ENCODE results near the gene FNBP1L.

The FNBP1L gene

GRCh38 chr1:93559695-93560094 lies 111.8 kb downstream of the FNBP1L start:
- Histone ChIP-seq H3K36me3 (ENCODE audit: control insufficient read depth, insufficient read depth, low read length) (no peaks in the 10 kb centered on the region), H3K9me3 (ENCODE audit: control insufficient read depth, insufficient read depth, low read length) (no peaks in the 10 kb centered on the region), H3K4me1 (ENCODE audit: control insufficient read depth, insufficient read depth, low read length) (no peaks in the 10 kb centered on the region), H3K27me3 (ENCODE audit: control insufficient read depth, insufficient read depth, low read length) (no peaks in the 10 kb centered on the region), H3K9ac (ENCODE audit: low read depth, low read length) (no peak overlapping the region), H3K4me3 (ENCODE audit: low read depth, low read length) (no peak overlapping the region)

GRCh38 chr1:93565496-93566206 lies 117.7 kb downstream of the FNBP1L start:
- Histone ChIP-seq H3K4me3 (ENCODE audit: low read depth, low read length) (no peak overlapping the region), H3K9me3 (ENCODE audit: control insufficient read depth, insufficient read depth, low read length) (no peaks in the 10 kb centered on the region), H3K36me3 (ENCODE audit: control insufficient read depth, insufficient read depth, low read length) (peaks cover 7% of the 10 kb centered on the region)

GRCh38 chr1:93566227-93566626 lies 118.3 kb downstream of the FNBP1L start:
- no peaks in the 10 kb centered on the region for H3K9me3 ChIP-seq (ENCODE audit: control insufficient read depth, insufficient read depth, low read length)
- H3K4me3 ChIP-seq (ENCODE audit: low read depth, low read length): no peak overlapping the region
- H3K36me3 ChIP-seq (ENCODE audit: control insufficient read depth, insufficient read depth, low read length): peaks cover 7% of the 10 kb centered on the region

More at GRCh38 chr1:93565496-93566206, 117.7 kb downstream of the FNBP1L start:
- Histone ChIP-seq H3K27me3 (ENCODE audit: control insufficient read depth, insufficient read depth, low read length) (no peaks in the 10 kb centered on the region), H3K9ac (ENCODE audit: low read depth, low read length) (no peak overlapping the region), H3K4me1 (ENCODE audit: control insufficient read depth, insufficient read depth, low read length) (no peaks in the 10 kb centered on the region)

GRCh38 chr1:93567255-93567918 lies 119.5 kb downstream of the FNBP1L start:
- H3K9ac ChIP-seq (ENCODE audit: low read depth, low read length): no peak overlapping the region
- peaks cover 3% of the 10 kb centered on the region for H3K4me1 ChIP-seq (ENCODE audit: control insufficient read depth, insufficient read depth, low read length)
- no peaks in the 10 kb centered on the region for H3K27me3 ChIP-seq (ENCODE audit: control insufficient read depth, insufficient read depth, low read length)
- no peak overlapping the region for H3K4me3 ChIP-seq (ENCODE audit: low read depth, low read length)
- no peaks in the 10 kb centered on the region for H3K9me3 ChIP-seq (ENCODE audit: control insufficient read depth, insufficient read depth, low read length)
- H3K36me3 ChIP-seq (ENCODE audit: control insufficient read depth, insufficient read depth, low read length): peaks cover 12% of the 10 kb centered on the region

More at GRCh38 chr1:93566227-93566626, 118.3 kb downstream of the FNBP1L start:
- no peak overlapping the region for H3K9ac ChIP-seq (ENCODE audit: low read depth, low read length)
- H3K27me3 ChIP-seq (ENCODE audit: control insufficient read depth, insufficient read depth, low read length): no peaks in the 10 kb centered on the region
- no peaks in the 10 kb centered on the region for H3K4me1 ChIP-seq (ENCODE audit: control insufficient read depth, insufficient read depth, low read length)

- Histone ChIP-seq H3K4me1 (ENCODE audit: control insufficient read depth, insufficient read depth, low read length) (peaks cover 7% of the 10 kb centered on the region), H3K9ac (ENCODE audit: low read depth, low read length) (no peak overlapping the region), H3K27me3 (ENCODE audit: control insufficient read depth, insufficient read depth, low read length) (no peaks in the 10 kb centered on the region), H3K4me3 (ENCODE audit: low read depth, low read length) (no peak overlapping the region), H3K36me3 (ENCODE audit: control insufficient read depth, insufficient read depth, low read length) (peaks cover 12% of the 10 kb centered on the region), H3K9me3 (ENCODE audit: control insufficient read depth, insufficient read depth, low read length) (no peaks in the 10 kb centered on the region)
Observed at GRCh38 chr1:93569489-93569888, 121.6 kb downstream of the FNBP1L start.

GRCh38 chr1:93571623-93572310 lies 123.8 kb downstream of the FNBP1L start:
- no peaks in the 10 kb centered on the region for H3K27me3 ChIP-seq (ENCODE audit: control insufficient read depth, insufficient read depth, low read length)
- peaks cover 7% of the 10 kb centered on the region for H3K4me1 ChIP-seq (ENCODE audit: control insufficient read depth, insufficient read depth, low read length)
- no peak overlapping the region for H3K4me3 ChIP-seq (ENCODE audit: low read depth, low read length)
- no peaks in the 10 kb centered on the region for H3K9me3 ChIP-seq (ENCODE audit: control insufficient read depth, insufficient read depth, low read length)
- H3K9ac ChIP-seq (ENCODE audit: low read depth, low read length): no peak overlapping the region
- H3K36me3 ChIP-seq (ENCODE audit: control insufficient read depth, insufficient read depth, low read length): peaks cover 18% of the 10 kb centered on the region

- no peaks in the 10 kb centered on the region for H3K9me3 ChIP-seq (ENCODE audit: control insufficient read depth, insufficient read depth, low read length)
- peaks cover 15% of the 10 kb centered on the region for H3K36me3 ChIP-seq (ENCODE audit: control insufficient read depth, insufficient read depth, low read length)
- H3K27me3 ChIP-seq (ENCODE audit: control insufficient read depth, insufficient read depth, low read length): no peaks in the 10 kb centered on the region
- H3K9ac ChIP-seq (ENCODE audit: low read depth, low read length): no peak overlapping the region
- H3K4me3 ChIP-seq (ENCODE audit: low read depth, low read length): no peak overlapping the region
- peaks cover 7% of the 10 kb centered on the region for H3K4me1 ChIP-seq (ENCODE audit: control insufficient read depth, insufficient read depth, low read length)
Observed at GRCh38 chr1:93573940-93574469, 126.1 kb downstream of the FNBP1L start.

- peaks cover 7% of the 10 kb centered on the region for H3K4me1 ChIP-seq (ENCODE audit: control insufficient read depth, insufficient read depth, low read length)
- no peak overlapping the region for H3K9ac ChIP-seq (ENCODE audit: low read depth, low read length)
- H3K36me3 ChIP-seq (ENCODE audit: control insufficient read depth, insufficient read depth, low read length): peaks cover 11% of the 10 kb centered on the region
- H3K27me3 ChIP-seq (ENCODE audit: control insufficient read depth, insufficient read depth, low read length): no peaks in the 10 kb centered on the region
- H3K9me3 ChIP-seq (ENCODE audit: control insufficient read depth, insufficient read depth, low read length): no peaks in the 10 kb centered on the region
- H3K4me3 ChIP-seq (ENCODE audit: low read depth, low read length): no peak overlapping the region
Observed at GRCh38 chr1:93574511-93574910, 126.6 kb downstream of the FNBP1L start.

- no peaks in the 10 kb centered on the region for H3K9me3 ChIP-seq (ENCODE audit: control insufficient read depth, insufficient read depth, low read length)
- H3K4me3 ChIP-seq (ENCODE audit: low read depth, low read length): no peak overlapping the region
- H3K9ac ChIP-seq (ENCODE audit: low read depth, low read length): no peak overlapping the region
- H3K27me3 ChIP-seq (ENCODE audit: control insufficient read depth, insufficient read depth, low read length): no peaks in the 10 kb centered on the region
- peaks cover 7% of the 10 kb centered on the region for H3K4me1 ChIP-seq (ENCODE audit: control insufficient read depth, insufficient read depth, low read length)
- H3K36me3 ChIP-seq (ENCODE audit: control insufficient read depth, insufficient read depth, low read length): peaks cover 11% of the 10 kb centered on the region
Observed at GRCh38 chr1:93574991-93575390, 127.1 kb downstream of the FNBP1L start.

GRCh38 chr1:93575621-93576284 lies 127.8 kb downstream of the FNBP1L start:
- no peak overlapping the region for H3K9ac ChIP-seq (ENCODE audit: low read depth, low read length)
- H3K4me3 ChIP-seq (ENCODE audit: low read depth, low read length): no peak overlapping the region
- peaks cover 7% of the 10 kb centered on the region for H3K4me1 ChIP-seq (ENCODE audit: control insufficient read depth, insufficient read depth, low read length)
- no peaks in the 10 kb centered on the region for H3K9me3 ChIP-seq (ENCODE audit: control insufficient read depth, insufficient read depth, low read length)
- H3K27me3 ChIP-seq (ENCODE audit: control insufficient read depth, insufficient read depth, low read length): no peaks in the 10 kb centered on the region
- H3K36me3 ChIP-seq (ENCODE audit: control insufficient read depth, insufficient read depth, low read length): peaks cover 11% of the 10 kb centered on the region

- Histone ChIP-seq H3K36me3 (ENCODE audit: control insufficient read depth, insufficient read depth, low read length) (peaks cover 11% of the 10 kb centered on the region), H3K4me1 (ENCODE audit: control insufficient read depth, insufficient read depth, low read length) (peaks cover 7% of the 10 kb centered on the region), H3K9ac (ENCODE audit: low read depth, low read length) (no peak overlapping the region), H3K9me3 (ENCODE audit: control insufficient read depth, insufficient read depth, low read length) (no peaks in the 10 kb centered on the region), H3K4me3 (ENCODE audit: low read depth, low read length) (no peak overlapping the region), H3K27me3 (ENCODE audit: control insufficient read depth, insufficient read depth, low read length) (no peaks in the 10 kb centered on the region)
Observed at GRCh38 chr1:93576346-93576745, 128.4 kb downstream of the FNBP1L start.

Data from iPS-15b (cell line).